Mesenchymal stem cell (in vitro differentiated cells and primary cell): ENCODE measurements around the gene PAK5.
"Not testable (repeated sequence)": the region's sequence is repeated elsewhere in the genome, so short reads cannot be mapped to it uniquely, and the experiment has no call there.

Experiments used
- DNase-seq: peaks from one replicate; pipeline ENCODE4 v3.0.0-alpha.2; 2013
- H2AFZ ChIP-seq: one replicate; pipeline ENCODE4 v1.6.1; 2013; ENCODE audit warnings: low read depth, mild to moderate bottlenecking, control low read depth, inconsistent platforms, low read length, moderate library complexity
- H2AK5ac ChIP-seq: 2 replicates; pipeline ENCODE4 v1.6.1; 2013; ENCODE audit warnings: low read length, moderate library complexity, mild to moderate bottlenecking, inconsistent platforms; ENCODE audit not compliant: severe bottlenecking
- H2BK120ac ChIP-seq: one replicate; pipeline ENCODE4 v1.6.1; 2013; ENCODE audit warnings: low read depth, mild to moderate bottlenecking, inconsistent platforms, low read length, moderate library complexity
- H2BK12ac ChIP-seq, 2 experiments: one replicate each; pipeline ENCODE4 v1.6.1; 2013; ENCODE audit warnings: inconsistent platforms in 2 of 2, low read length in 2 of 2, mild to moderate bottlenecking in 2 of 2, moderate library complexity in 2 of 2, control low read depth in 1 of 2
- H2BK15ac ChIP-seq: one replicate; pipeline ENCODE4 v1.6.1; 2013; ENCODE audit warnings: mild to moderate bottlenecking, low read depth, inconsistent platforms; ENCODE audit not compliant: poor library complexity, severe bottlenecking
- H2BK5ac ChIP-seq: 2 replicates; pipeline ENCODE4 v1.6.1; 2013; ENCODE audit warnings: low read depth, mild to moderate bottlenecking, low read length, control low read depth, inconsistent platforms; ENCODE audit not compliant: poor library complexity, severe bottlenecking
- H3K14ac ChIP-seq, 2 experiments: one replicate each; pipeline ENCODE4 v1.6.1; 2013; ENCODE audit warnings: inconsistent platforms in 2 of 2, low read length in 2 of 2, control low read depth in 1 of 2, mild to moderate bottlenecking in 1 of 2, moderate library complexity in 1 of 2
- H3K18ac ChIP-seq, 2 experiments: one replicate each; pipeline ENCODE4 v1.6.1; 2013; ENCODE audit warnings: inconsistent platforms in 2 of 2, low read length in 2 of 2, control low read depth in 1 of 2, low read depth in 1 of 2, mild to moderate bottlenecking in 1 of 2
- H3K23ac ChIP-seq, 2 experiments: one replicate each; pipeline ENCODE4 v1.6.1; 2013; ENCODE audit warnings: inconsistent platforms in 2 of 2, low read length in 2 of 2, mild to moderate bottlenecking in 2 of 2, moderate library complexity in 2 of 2, control low read depth in 1 of 2
- H3K27ac ChIP-seq: 2 replicates; pipeline ENCODE4 v1.5.1; 2013; ENCODE audit warnings: mild to moderate bottlenecking, moderate library complexity, low read length, control low read depth, inconsistent platforms; ENCODE audit not compliant: poor library complexity, severe bottlenecking
- H3K27me3 ChIP-seq, 2 experiments: 2 replicates each; pipeline versions ENCODE4 v1.6.1 to v1.7.0; 2013; ENCODE audit warnings: low read length in 2 of 2, mild to moderate bottlenecking in 2 of 2, moderate library complexity in 2 of 2, control low read depth in 1 of 2, inconsistent platforms in 1 of 2; ENCODE audit not compliant: control insufficient read depth in 1 of 2, insufficient read depth in 1 of 2
- H3K36me3 ChIP-seq, 2 experiments: 2 replicates each; pipeline versions ENCODE4 v1.6.1 to v1.7.0; 2013; ENCODE audit warnings: low read length in 2 of 2, control low read depth in 1 of 2, inconsistent platforms in 1 of 2, low read depth in 1 of 2, mild to moderate bottlenecking in 1 of 2; ENCODE audit not compliant: insufficient read depth in 2 of 2, control insufficient read depth in 1 of 2
- H3K4ac ChIP-seq, 2 experiments: one replicate each; pipeline ENCODE4 v1.6.1; 2013; ENCODE audit warnings: inconsistent platforms in 2 of 2, low read length in 2 of 2, mild to moderate bottlenecking in 2 of 2, moderate library complexity in 2 of 2, control low read depth in 1 of 2, low read depth in 1 of 2
- H3K4me1 ChIP-seq: 2 replicates; pipeline ENCODE4 v1.6.1; 2013; ENCODE audit warnings: low read depth, low read length, control low read depth; ENCODE audit not compliant: control insufficient read depth, insufficient read depth
- H3K4me2 ChIP-seq: 2 replicates; pipeline ENCODE4 v1.6.1; 2013; ENCODE audit warnings: low read length, mild to moderate bottlenecking, inconsistent platforms; ENCODE audit not compliant: poor library complexity, severe bottlenecking
- H3K4me3 ChIP-seq, 2 experiments: 2 replicates each; pipeline versions ENCODE4 v1.5.1 to v1.7.0; 2013; ENCODE audit warnings: low read length in 2 of 2, mild to moderate bottlenecking in 2 of 2, control low read depth in 1 of 2, low read depth in 1 of 2; ENCODE audit not compliant: insufficient read depth in 1 of 2
- H3K79me1 ChIP-seq: replicated peaks from 2 replicates; pipeline ENCODE4 v1.6.1; 2013; ENCODE audit warnings: mild to moderate bottlenecking, control low read depth, low read length, inconsistent platforms; ENCODE audit not compliant: poor library complexity, severe bottlenecking
- H3K9ac ChIP-seq: 2 replicates; pipeline ENCODE4 v1.7.0; 2013; ENCODE audit warnings: mild to moderate bottlenecking, low read length, moderate library complexity
- H3K9me3 ChIP-seq: 2 replicates; pipeline ENCODE4 v1.7.0; 2013; ENCODE audit warnings: mild to moderate bottlenecking, low read length; ENCODE audit not compliant: control insufficient read depth
- H4K8ac ChIP-seq: one replicate; pipeline ENCODE4 v1.6.1; 2013; ENCODE audit warnings: inconsistent platforms, mild to moderate bottlenecking, low read length, moderate library complexity
- H4K91ac ChIP-seq: one replicate; pipeline ENCODE4 v1.6.1; 2013; ENCODE audit warnings: mild to moderate bottlenecking, low read length, inconsistent platforms
- WGBS: methylation state at CpG from one replicate; pipeline ENCODE4 v1.1.7; 2013; ENCODE audit warnings: mixed read lengths; 5-methylcytosine and 5-hydroxymethylcytosine counted together

Gene PAK5

DNA sequence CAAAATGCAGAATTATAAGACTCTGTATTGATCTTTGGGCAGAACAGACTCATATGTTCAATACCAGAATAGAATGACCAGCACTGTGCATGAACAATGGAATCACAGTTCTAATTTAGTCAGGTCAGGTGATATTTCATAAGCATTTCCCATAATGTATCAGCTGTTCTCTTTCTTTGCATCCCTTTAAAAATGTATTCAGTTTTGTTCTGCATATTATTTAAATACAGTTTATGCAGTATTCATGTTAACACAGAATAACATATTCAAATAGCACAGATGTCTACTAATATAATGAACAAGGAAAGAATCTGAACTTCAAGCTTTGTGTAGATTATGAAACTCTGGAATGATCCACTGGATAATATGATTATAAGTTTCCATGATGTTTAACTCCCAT lies 196.0 kb downstream of the PAK5 start:
- no peak overlapping the region for H4K91ac ChIP-seq
- H2AK5ac ChIP-seq = no peak overlapping the region
- H3K4me3 ChIP-seq = no peak overlapping the region
- H3K23ac ChIP-seq = no peak overlapping the region
- H3K27ac ChIP-seq = no peak overlapping the region
- H3K79me1 ChIP-seq = no peaks in the 10 kb centered on the region
- no peak overlapping the region for H3K14ac ChIP-seq
- no peak overlapping the region for H2AFZ ChIP-seq
- no peaks in the 10 kb centered on the region for H3K4me1 ChIP-seq
- no peaks in the 10 kb centered on the region for H3K36me3 ChIP-seq
- H3K9me3 ChIP-seq = no peaks in the 10 kb centered on the region
- DNase-seq = no peak
- H2BK120ac ChIP-seq = no peak overlapping the region
- no peak overlapping the region for H3K18ac ChIP-seq
- H2BK15ac ChIP-seq = no peak overlapping the region
- no peak overlapping the region for H3K4ac ChIP-seq
- H2BK12ac ChIP-seq = no peak overlapping the region
- H3K27me3 ChIP-seq = peaks cover 0 to 2% of the 10 kb centered on the region in 2 experiments
- no peak overlapping the region for H3K4me2 ChIP-seq
- no peak overlapping the region for H3K9ac ChIP-seq
- H4K8ac ChIP-seq = no peak overlapping the region
- H2BK5ac ChIP-seq = no peak overlapping the region

DNA sequence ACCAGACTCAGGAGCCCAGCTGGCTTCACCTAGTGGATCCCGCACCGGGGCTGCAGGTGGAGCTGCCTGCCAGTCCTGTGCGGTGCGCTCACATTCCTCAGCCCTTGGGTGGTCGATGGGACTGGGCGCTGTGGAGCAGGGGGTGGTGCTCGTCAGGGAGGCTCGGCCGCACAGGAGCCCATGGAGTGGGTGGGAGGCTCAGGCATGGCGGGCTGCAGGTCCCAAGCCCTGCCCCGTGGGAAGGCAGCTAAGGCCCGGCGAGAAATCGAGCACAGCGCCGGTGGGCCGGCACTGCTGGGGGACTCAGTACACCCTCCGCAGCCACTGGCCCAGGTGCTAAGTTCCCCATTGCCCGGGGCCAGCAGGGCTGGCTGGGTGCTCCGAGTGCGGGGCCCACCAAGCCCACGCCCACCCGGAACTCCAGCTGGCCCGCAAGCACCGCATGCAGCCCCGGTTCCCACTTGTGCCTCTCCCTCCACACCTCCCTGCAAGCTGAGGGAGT lies 197.3 kb downstream of the PAK5 start:
- not testable (repeated sequence) for H2BK15ac ChIP-seq, H3K36me3 ChIP-seq, H3K14ac ChIP-seq, H3K23ac ChIP-seq, H3K79me1 ChIP-seq, H4K91ac ChIP-seq, H3K18ac ChIP-seq, H3K9ac ChIP-seq, H3K4ac ChIP-seq, H4K8ac ChIP-seq, H2BK12ac ChIP-seq, H3K4me3 ChIP-seq, H2AK5ac ChIP-seq, H3K27me3 ChIP-seq, H2BK5ac ChIP-seq, H3K4me2 ChIP-seq, H3K4me1 ChIP-seq, DNase-seq, H3K9me3 ChIP-seq, H3K27ac ChIP-seq, H2AFZ ChIP-seq, H2BK120ac ChIP-seq
- WGBS = 90% methylated on average over 8 of the region's 26 CpGs

DNA sequence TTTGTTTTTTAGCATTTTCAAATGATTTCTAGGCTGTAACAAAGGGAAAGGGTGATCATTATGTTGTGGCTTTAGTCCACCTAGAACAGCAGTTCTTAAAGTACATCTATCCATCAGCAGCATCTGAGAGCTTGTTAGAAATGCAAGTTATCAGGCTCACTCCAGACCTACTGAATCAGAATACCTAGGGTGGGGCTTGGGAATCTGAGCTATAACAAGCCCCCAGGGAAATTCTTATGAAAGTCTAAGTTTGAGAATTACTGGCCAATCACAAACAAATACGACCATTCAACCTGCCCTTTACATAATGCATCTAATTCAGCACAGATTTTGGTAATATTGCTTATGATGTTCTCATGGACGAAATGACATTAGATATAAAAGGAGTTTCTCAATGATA lies 201.0 kb downstream of the PAK5 start:
- H2BK12ac ChIP-seq = no peak overlapping the region
- DNase-seq = no peak
- no peaks in the 10 kb centered on the region for H3K9me3 ChIP-seq
- H3K4me2 ChIP-seq = no peak overlapping the region
- H2BK15ac ChIP-seq = no peak overlapping the region
- 71% methylated on average over 1 of the region's 2 CpGs for WGBS
- H3K27me3 ChIP-seq = peaks cover 0 to 3% of the 10 kb centered on the region in 2 experiments
- no peak overlapping the region for H3K4me3 ChIP-seq
- H2BK120ac ChIP-seq = no peak overlapping the region
- no peak overlapping the region for H3K4ac ChIP-seq
- H2BK5ac ChIP-seq = no peak overlapping the region
- H3K18ac ChIP-seq = no peak overlapping the region
- H3K9ac ChIP-seq = no peak overlapping the region
- no peaks in the 10 kb centered on the region for H3K79me1 ChIP-seq
- H2AFZ ChIP-seq = no peak overlapping the region
- H3K23ac ChIP-seq = no peak overlapping the region
- no peak overlapping the region for H4K8ac ChIP-seq
- H3K4me1 ChIP-seq = no peaks in the 10 kb centered on the region
- no peaks in the 10 kb centered on the region for H3K36me3 ChIP-seq
- no peak overlapping the region for H3K27ac ChIP-seq
- H2AK5ac ChIP-seq = no peak overlapping the region
- H4K91ac ChIP-seq = no peak overlapping the region
- no peak overlapping the region for H3K14ac ChIP-seq

DNA sequence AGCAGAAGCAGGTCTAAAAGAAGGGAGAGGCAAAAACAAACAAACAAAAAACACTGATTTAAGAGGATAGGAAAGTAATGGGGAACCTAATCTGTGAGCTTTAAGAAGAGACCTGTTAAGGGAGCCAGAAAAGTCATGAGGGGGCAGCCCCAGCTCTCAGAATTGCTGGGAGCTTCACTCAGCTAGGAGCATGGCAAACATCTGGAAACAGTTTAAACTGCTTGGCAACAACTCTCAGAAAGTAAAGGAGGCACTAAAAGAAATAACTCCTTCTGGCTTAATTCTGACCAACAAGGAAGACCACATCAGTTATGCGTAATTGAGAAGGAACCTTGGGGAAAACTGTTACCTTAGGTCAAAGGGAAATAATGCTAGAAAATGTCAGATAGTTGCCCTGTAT lies 203.1 kb downstream of the PAK5 start:
- Histone ChIP-seq H3K4me1 (no peaks in the 10 kb centered on the region), H3K4me3 (no peak overlapping the region), H2AK5ac (no peak overlapping the region), H4K8ac (no peak overlapping the region), H2BK120ac (no peak overlapping the region), H4K91ac (no peak overlapping the region), H2AFZ (no peak overlapping the region), H3K4ac (no peak overlapping the region), H3K23ac (no peak overlapping the region), H3K14ac (no peak overlapping the region), H3K79me1 (no peaks in the 10 kb centered on the region), H3K18ac (no peak overlapping the region), H2BK5ac (no peak overlapping the region), H3K9me3 (no peaks in the 10 kb centered on the region), H2BK12ac (no peak overlapping the region), H3K36me3 (no peaks in the 10 kb centered on the region), H2BK15ac (no peak overlapping the region), H3K4me2 (no peak overlapping the region), H3K27ac (no peak overlapping the region), H3K9ac (no peak overlapping the region), H3K27me3 (peaks cover 7 to 8% of the 10 kb centered on the region in 2 experiments)
- WGBS = 100% methylated on average over 1 of the region's 1 CpG
- DNase-seq = no peak
